ENCODE measurements around the gene NRG3. TPM values are rescaled to one million over a fixed set of nuclear protein-coding genes. Genes with fewer than 3 reads are reported as not detected.

Gene NRG3
- total and polyA plus RNA-seq, 2 of the 4 experiments (the other 2 are of a cell fraction): not detected

DNA sequence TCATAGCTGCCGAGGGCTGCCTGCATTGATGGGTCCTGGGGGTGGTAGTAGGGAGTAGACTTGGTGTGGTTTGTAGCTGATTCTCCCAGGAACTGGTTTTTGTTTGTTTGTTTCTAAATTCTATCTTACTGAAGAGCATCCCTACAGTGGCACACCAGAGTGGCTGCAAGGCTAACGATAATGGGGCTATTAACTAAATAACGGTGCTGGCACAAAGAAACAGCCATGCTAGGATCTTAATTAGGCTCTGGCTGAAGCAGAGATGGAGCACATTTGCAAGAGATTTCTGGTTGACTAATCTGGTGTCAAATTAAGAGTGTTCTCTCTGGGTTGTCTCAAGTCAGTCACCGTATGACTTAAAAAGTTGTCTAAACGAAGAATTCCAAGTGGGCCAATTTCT is 590.0 kb downstream of the NRG3 start:
- dilution Hi-C loops (cut with HindIII; ENCODE audit: low sequenced_read_pairs, unreplicated experiment) (no loop called here), in situ Hi-C loops (cut with MboI; ENCODE audit: low sequenced_read_pairs) (no loop called here), intact Hi-C loops (cut with micrococcal nuclease) (no loop called here)
- Histone ChIP-seq H3K4me2 (ENCODE audit: low read depth, low read length) (no peak overlapping the region), H2AK9ac (replicated peaks; ENCODE audit: low read depth, low read length, poor library complexity) (no peak overlapping the region), H2BK15ac (ENCODE audit: low read depth, low read length) (no peak overlapping the region), H4K5ac (ENCODE audit: low read depth, low read length) (no peak overlapping the region), H2AK5ac (ENCODE audit: low read depth, low read length) (no peak overlapping the region), H3K9ac (ENCODE audit: low read depth, low read length) (no peak overlapping the region), H3K9me1 (ENCODE audit: insufficient read depth, low read length) (no peaks in the 10 kb centered on the region), H3K4me3 (ENCODE audit: insufficient read depth, low read depth, low read length) (no peak overlapping the region), H3K27ac (ENCODE audit: insufficient read depth, low read length) (no peak overlapping the region), H3K4me1 (ENCODE audit: control insufficient read depth, insufficient read depth, low read length) (no peaks in the 10 kb centered on the region), H4K20me1 (ENCODE audit: insufficient read depth, low read length) (no peaks in the 10 kb centered on the region), H4K8ac (ENCODE audit: low read depth in 2 of 2, low read length in 2 of 2) (no peak overlapping the region), H3K9me3 (ENCODE audit: control insufficient read depth, insufficient read depth, low read length) (peaks cover 31% of the 10 kb centered on the region), H2BK20ac (ENCODE audit: low read depth, low read length) (no peak overlapping the region), H3K79me1 (ENCODE audit: low read depth in 1 of 2, low read length in 2 of 2) (no peaks in the 10 kb centered on the region), H3K36me3 (ENCODE audit: control insufficient read depth, insufficient read depth, low read length) (no peaks in the 10 kb centered on the region), H3K18ac (ENCODE audit: low read depth, low read length) (no peak overlapping the region), H2AFZ (replicated peaks; ENCODE audit: low read length, poor library complexity) (no peak overlapping the region), H3K14ac (replicated peaks; ENCODE audit: low read depth, low read length) (no peak overlapping the region), H2BK120ac (ENCODE audit: low read depth, low read length) (no peak overlapping the region), H2BK5ac (ENCODE audit: low read depth, low read length, poor library complexity, severe bottlenecking) (no peak overlapping the region), H3K56ac (ENCODE audit: extremely low read depth, insufficient read depth, low read length) (no peak overlapping the region), H3K4ac (ENCODE audit: low read depth, low read length) (no peak overlapping the region), H3K23ac (ENCODE audit: low read depth, low read length) (no peak overlapping the region), H4K91ac (ENCODE audit: insufficient read depth, low read depth, low read length) (no peak overlapping the region), H3K27me3 (ENCODE audit: control insufficient read depth, insufficient read depth, low read length) (no peaks in the 10 kb centered on the region)
- TF ChIP-seq MXI1 (IDR thresholded peaks at IDR 0.05; ENCODE audit: borderline replicate concordance, low read depth, low read length): no peak
- no TSS peak for BruUV-seq (replicated peaks)
- no peak for ATAC-seq (ENCODE audit: low read depth)
- ChIA-PET POLR2A (ENCODE audit: unreplicated experiment) (no interaction called here), CTCF (no interaction called here)
- no CpG with 5 or more reads among the region's 5 CpGs for WGBS, 2 experiments (ENCODE audit: extremely low coverage in 2 of 2, insufficient read length in 1 of 2)
- DNase-seq: no peak

All from IMR-90 (cell line).